Measurements from ENCODE around the gene ZBTB1. TPM values are rescaled to one million over a fixed set of nuclear protein-coding genes. Genes with fewer than 3 reads are reported as not detected.

The ZBTB1 gene
- total and polyA plus RNA-seq, 9 of the 15 experiments (the other 6 are each of a cell fraction or from before 2014, with no cell fraction given) = 2.3 to 16.5 (median 9.0) TPM

GRCh38 chr14:64503434-64504309 is 898 bp upstream of the ZBTB1 start, which contains the start of gene ZBTB25 (continued):
- TF ChIP-seq REST (IDR thresholded peaks at IDR 0.05; ENCODE audit: borderline replicate concordance) = peak; percentile 53
- peak; percentile 34; the same call in 1 of the 2 replicates for TF ChIP-seq REST (CRISPR knock-in tag; IDR thresholded peaks at IDR 0.05; ENCODE audit: low read depth)
- TF ChIP-seq ZNF507 (tag; conservative IDR thresholded peaks at IDR 0.05) = no peak
- TF ChIP-seq FOXO4 (CRISPR knock-in tag; IDR thresholded peaks at IDR 0.05) = no peak
- TF ChIP-seq TAF9B (IDR thresholded peaks at IDR 0.05; ENCODE audit: partially characterized antibody) = peak; percentile 32
- TF ChIP-seq SAFB (IDR thresholded peaks at IDR 0.05; ENCODE audit: borderline replicate concordance, low read depth, low read length) = 0 out of 2 replicates have a peak, but pooled peaks have one; percentile 16
- peak; percentile 88 for TF ChIP-seq USF2 (CRISPR knock-in tag; IDR thresholded peaks at IDR 0.05)
- TF ChIP-seq HMGN3 (IDR thresholded peaks at IDR 0.05; ENCODE audit: borderline replicate concordance, extremely low read depth, insufficient read length, low read depth, low read length) = peak; percentile 27
- peak; percentile 56 for TF ChIP-seq TAF1 (IDR thresholded peaks at IDR 0.05; ENCODE audit: control insufficient read depth, extremely low read depth, insufficient read depth, low read length, severe bottlenecking)
- TF ChIP-seq TBP (optimal IDR thresholded peaks at IDR 0.05; ENCODE audit: low read depth, low read length) = peak; percentile 41
- no peak for TF ChIP-seq STAT6 (CRISPR knock-in tag; IDR thresholded peaks at IDR 0.05)
- TF ChIP-seq RBBP5 (IDR thresholded peaks at IDR 0.05; ENCODE audit: borderline replicate concordance, insufficient read depth, low read length, poor library complexity, severe bottlenecking) = peak; percentile 80
